NCI-H146 treated with DMSO at 0.1 percent for 48 hours (cell line): Measurements from ENCODE around the gene RAPGEF5.

ENCODE experiments used
- DNase-seq: peaks from one replicate; lab custom pipeline; 2025; ENCODE audit not compliant: unreplicated experiment; lab: John Stamatoyannopoulos, UW

Gene RAPGEF5

GRCh38 chr7:22317632-22318031 is 39.3 kb downstream of the RAPGEF5 start:
- DNase-seq, result no peak

- no peak for DNase-seq
Observed at GRCh38 chr7:22316914-22317313, 40.0 kb downstream of the RAPGEF5 start.

- DNase-seq, result no peak
Observed at GRCh38 chr7:22307816-22308215, 49.1 kb downstream of the RAPGEF5 start.

- DNase-seq, result no peak
Observed at GRCh38 chr7:22305706-22306105, 51.2 kb downstream of the RAPGEF5 start.

GRCh38 chr7:22302951-22303423 is 54.0 kb downstream of the RAPGEF5 start:
- no peak for DNase-seq

- no peak for DNase-seq
Observed at GRCh38 chr7:22302193-22302592, 54.8 kb downstream of the RAPGEF5 start.

GRCh38 chr7:22301790-22302189 is 55.2 kb downstream of the RAPGEF5 start:
- no peak for DNase-seq

- no peak for DNase-seq
Observed at GRCh38 chr7:22300839-22301238, 56.1 kb downstream of the RAPGEF5 start.

- DNase-seq, result no peak
Observed at GRCh38 chr7:22296916-22297315, 60.0 kb downstream of the RAPGEF5 start.

- DNase-seq, result no peak
Observed at GRCh38 chr7:22296265-22296566, 60.7 kb downstream of the RAPGEF5 start.

- no peak for DNase-seq
Observed at GRCh38 chr7:22295402-22296264, 61.3 kb downstream of the RAPGEF5 start.

GRCh38 chr7:22292531-22292930 is 64.4 kb downstream of the RAPGEF5 start:
- no peak for DNase-seq

- no peak for DNase-seq
Observed at GRCh38 chr7:22291977-22292376, 65.0 kb downstream of the RAPGEF5 start.

- no peak for DNase-seq
Observed at GRCh38 chr7:22288202-22288601, 68.8 kb downstream of the RAPGEF5 start.

- no peak for DNase-seq
Observed at GRCh38 chr7:22287412-22287811, 69.5 kb downstream of the RAPGEF5 start.

- no peak for DNase-seq
Observed at GRCh38 chr7:22286436-22286835, 70.5 kb downstream of the RAPGEF5 start.

GRCh38 chr7:22281481-22281880 is 75.5 kb downstream of the RAPGEF5 start:
- DNase-seq, result no peak

GRCh38 chr7:22280031-22280430 is 76.9 kb downstream of the RAPGEF5 start:
- DNase-seq, result no peak

GRCh38 chr7:22278660-22279059 is 78.3 kb downstream of the RAPGEF5 start:
- DNase-seq, result no peak

- no peak for DNase-seq
Observed at GRCh38 chr7:22277375-22277774, 79.6 kb downstream of the RAPGEF5 start.

- DNase-seq, result no peak
Observed at GRCh38 chr7:22275661-22276060, 81.3 kb downstream of the RAPGEF5 start.

GRCh38 chr7:22271311-22271710 is 85.6 kb downstream of the RAPGEF5 start:
- no peak for DNase-seq

- no peak for DNase-seq
Observed at GRCh38 chr7:22270371-22270770, 86.6 kb downstream of the RAPGEF5 start.
